Astrocyte (in vitro differentiated cells and primary cell): Measurements from ENCODE around the gene FAM151A. TPM values are rescaled to one million over a fixed set of nuclear protein-coding genes. Genes with fewer than 3 reads are reported as not detected.

Source experiments
- DNase-seq: peaks from one replicate; pipeline ENCODE4 v3.0.0-alpha.2; 2010; ENCODE audit warnings: low read depth
- FAIRE-seq: peaks from 2 replicates; lab custom pipeline; 2011; peaks lifted over from hg19 to GRCh38; lab: Jason Lieb, UNC
- H2AFZ ChIP-seq: 2 replicates; pipeline ENCODE4 v1.6.0; 2012; ENCODE audit warnings: low read depth, low read length, inconsistent platforms
- H3K27ac ChIP-seq: 2 replicates; pipeline ENCODE4 v1.5.1; 2011; ENCODE audit warnings: low read depth, low read length, inconsistent platforms
- H3K27me3 ChIP-seq: 2 replicates; pipeline ENCODE4 v1.6.0; 2011; ENCODE audit warnings: low read length, inconsistent platforms; ENCODE audit not compliant: insufficient read depth
- H3K36me3 ChIP-seq: 2 replicates; pipeline ENCODE4 v1.5.1; 2011; ENCODE audit warnings: low read length, inconsistent platforms; ENCODE audit not compliant: insufficient read depth
- H3K4me1 ChIP-seq: 2 replicates; pipeline ENCODE4 v1.5.1; 2011; ENCODE audit warnings: low read length, inconsistent platforms; ENCODE audit not compliant: insufficient read depth
- H3K4me2 ChIP-seq: 2 replicates; pipeline ENCODE4 v1.6.0; 2012; ENCODE audit warnings: low read length, inconsistent platforms
- H3K4me3 ChIP-seq: 2 replicates; pipeline ENCODE4 v1.5.1; 2011; ENCODE audit warnings: low read depth, mild to moderate bottlenecking, low read length, inconsistent platforms; ENCODE audit not compliant: insufficient read depth
- H3K79me2 ChIP-seq: 2 replicates; pipeline ENCODE4 v1.6.0; 2012; ENCODE audit warnings: mild to moderate bottlenecking, low read length, inconsistent platforms; ENCODE audit not compliant: insufficient read depth
- H3K9ac ChIP-seq: 2 replicates; pipeline ENCODE4 v1.6.0; 2012; ENCODE audit warnings: mild to moderate bottlenecking, low read length, inconsistent platforms
- H3K9me3 ChIP-seq: 2 replicates; pipeline ENCODE4 v1.5.1; 2012; ENCODE audit warnings: low read depth, mild to moderate bottlenecking, low read length, inconsistent platforms; ENCODE audit not compliant: insufficient read depth
- H4K20me1 ChIP-seq: 2 replicates; pipeline ENCODE4 v1.6.0; 2012; ENCODE audit warnings: low read length, inconsistent platforms; ENCODE audit not compliant: insufficient read depth
- H3K27ac Mint-ChIP-seq: one replicate; pipeline ENCODE4 v1.8.0; 2021; ENCODE audit warnings: mild to moderate bottlenecking, mixed read lengths; ENCODE audit not compliant: unreplicated experiment
- H3K27me3 Mint-ChIP-seq: one replicate; pipeline ENCODE4 v1.8.0; 2021; ENCODE audit warnings: low read depth, mixed read lengths; ENCODE audit not compliant: unreplicated experiment
- H3K36me3 Mint-ChIP-seq: one replicate; pipeline ENCODE4 v1.8.0; 2021; ENCODE audit warnings: low read depth, mixed read lengths; ENCODE audit not compliant: unreplicated experiment
- H3K4me1 Mint-ChIP-seq: one replicate; pipeline ENCODE4 v1.8.0; 2021; ENCODE audit warnings: low read depth, mixed read lengths; ENCODE audit not compliant: unreplicated experiment
- H3K4me3 Mint-ChIP-seq: one replicate; pipeline ENCODE4 v1.8.0; 2021; ENCODE audit warnings: mild to moderate bottlenecking, moderate library complexity, mixed read lengths; ENCODE audit not compliant: unreplicated experiment
- H3K9me3 Mint-ChIP-seq: one replicate; pipeline ENCODE4 v1.8.0; 2021; ENCODE audit warnings: mild to moderate bottlenecking, mixed read lengths; ENCODE audit not compliant: unreplicated experiment
- CTCF ChIP-seq: IDR thresholded peaks from 2 replicates; pipeline ENCODE4 v1.5.1; 2011; ENCODE audit warnings: low read depth, mild to moderate bottlenecking, inconsistent platforms, low read length, moderate library complexity; ENCODE audit not compliant: insufficient read depth
- EZH2 ChIP-seq: IDR thresholded peaks from 2 replicates; pipeline ENCODE4 v1.6.1; 2012; ENCODE audit warnings: mild to moderate bottlenecking, low read length, inconsistent platforms; ENCODE audit not compliant: insufficient read depth
- total RNA-seq: library from RNA; stranded (reverse); gene quantifications from 2 replicates; pipeline ENCODE4 v1.2.1, GENCODE V29; 2021

FAM151A gene
- total RNA-seq, 1 donor from 2014 or later = not detected

GRCh38 chr1:54643736-54644135 lies 20.4 kb upstream of the FAM151A start:
- H3K27me3 ChIP-seq = peaks cover 3% of the 10 kb centered on the region
- H3K9me3 Mint-ChIP-seq = peaks cover 17% of the 10 kb centered on the region
- H3K9ac ChIP-seq = no peak overlapping the region
- no peaks in the 10 kb centered on the region for H3K36me3 ChIP-seq
- H3K27me3 Mint-ChIP-seq = peaks cover 28% of the 10 kb centered on the region
- no peak for FAIRE-seq
- H3K79me2 ChIP-seq = no peaks in the 10 kb centered on the region
- H3K4me2 ChIP-seq = no peak overlapping the region
- no peaks in the 10 kb centered on the region for H3K4me1 Mint-ChIP-seq
- H3K4me3 ChIP-seq = no peak overlapping the region
- H4K20me1 ChIP-seq = no peaks in the 10 kb centered on the region
- H3K27ac Mint-ChIP-seq = no peak overlapping the region
- H3K9me3 ChIP-seq = peaks cover 7% of the 10 kb centered on the region
- H3K4me1 ChIP-seq = no peaks in the 10 kb centered on the region
- no peak for TF ChIP-seq CTCF
- no peak for TF ChIP-seq EZH2
- DNase-seq = no peak
- H3K27ac ChIP-seq = no peak overlapping the region
- no peak overlapping the region for H3K4me3 Mint-ChIP-seq
- H2AFZ ChIP-seq = no peak overlapping the region
- no peaks in the 10 kb centered on the region for H3K36me3 Mint-ChIP-seq

- Mint-ChIP-seq H3K9me3 (peaks cover 17% of the 10 kb centered on the region), H3K4me1 (no peaks in the 10 kb centered on the region), H3K27me3 (peaks cover 23% of the 10 kb centered on the region), H3K27ac (no peak within 1 kb of the TSS), H3K4me3 (no peak within 1 kb of the TSS), H3K36me3 (no peaks in the 10 kb centered on the region)
- no peaks in the 10 kb centered on the region for H3K4me1 ChIP-seq
- no peak for TF ChIP-seq EZH2
- no peak for TF ChIP-seq CTCF
- peaks cover 2% of the 10 kb centered on the region for H3K27me3 ChIP-seq
- H3K27ac ChIP-seq = no peak within 1 kb of the TSS
- no peak within 1 kb of the TSS for H3K4me3 ChIP-seq
- no peak within 1 kb of the TSS for H3K4me2 ChIP-seq
- no peak within 1 kb of the TSS for H3K9ac ChIP-seq
- FAIRE-seq (no peak), DNase-seq (no peak)
- H3K79me2 ChIP-seq = no peaks in the 10 kb centered on the region
- H4K20me1 ChIP-seq = no peaks in the 10 kb centered on the region
- no peaks in the 10 kb centered on the region for H3K36me3 ChIP-seq
- peaks cover 7% of the 10 kb centered on the region for H3K9me3 ChIP-seq
- H2AFZ ChIP-seq = no peak within 1 kb of the TSS
Measured at GRCh38 chr1:54640863-54641836, 17.8 kb upstream of the FAM151A start, which contains the start of gene MROH7. Gene MROH7 (plus strand): TSS chr1:54641786. CDS start chr1:54652927, 11,141 bp downstream.
